Endothelial cell of umbilical vein (primary cell): ENCODE data around the gene ZNRF3. TPM values are rescaled to one million over a fixed set of nuclear protein-coding genes. Genes with fewer than 3 reads are reported as not detected.

ENCODE experiments used
- BruUV-seq: library from RNA; stranded (reverse); fragments of 400-500 nt; replicated peaks from 2 replicates; lab custom pipeline; 2021; lab: Mats Ljungman, UMichigan
- CTCF ChIA-PET: fragments of 300-600, 350-600 bp; sonication (Branson Sonifier 250); formaldehyde crosslinking; loops from one replicate; lab custom pipeline; 2021; ENCODE audit warnings: antibody characterized with exemption, inconsistent platforms; lab: Charles Lee
- POLR2A ChIA-PET: fragments of 300-600, 350-600 bp; sonication (Branson Sonifier 250); formaldehyde crosslinking; loops from one replicate; lab custom pipeline; 2021; ENCODE audit warnings: antibody characterized with exemption, inconsistent platforms; lab: Charles Lee
- DNase-seq: peaks from one replicate; pipeline ENCODE4 v3.0.0-alpha.2; 2011; ENCODE audit warnings: low read depth, low spot score
- FAIRE-seq: peaks from 2 replicates; lab custom pipeline; 2011; peaks lifted over from hg19 to GRCh38; lab: Jason Lieb, UNC
- H2AFZ ChIP-seq: 2 replicates; pipeline ENCODE4 v1.6.0; 2012; ENCODE audit warnings: low read depth, low read length, control low read depth, inconsistent platforms
- H3K27ac ChIP-seq: 2 replicates; pipeline ENCODE4 v1.5.1; 2011; ENCODE audit warnings: low read depth, mild to moderate bottlenecking, control low read depth, low read length, moderate library complexity; ENCODE audit not compliant: insufficient read depth
- H3K27me3 ChIP-seq, 2 experiments: 2 replicates each; pipeline versions ENCODE4 v1.6.0 to v1.6.1; 2011; ENCODE audit warnings: low read length in 2 of 2, mixed read lengths in 1 of 2; ENCODE audit not compliant: control insufficient read depth in 2 of 2, insufficient read depth in 2 of 2
- H3K36me3 ChIP-seq, 2 experiments: 2 replicates in 1 of 2; 3 replicates in 1 of 2; pipeline ENCODE4 v1.5.1; 2011; ENCODE audit warnings: low read length in 2 of 2, mild to moderate bottlenecking in 1 of 2, moderate library complexity in 1 of 2; ENCODE audit not compliant: control insufficient read depth in 2 of 2, insufficient read depth in 2 of 2; ENCODE audit errors: extremely low read depth in 1 of 2
- H3K4me1 ChIP-seq: 3 replicates; pipeline ENCODE4 v1.5.1; 2011; ENCODE audit warnings: mild to moderate bottlenecking, low read length; ENCODE audit not compliant: control insufficient read depth, insufficient read depth; ENCODE audit errors: extremely low read depth
- H3K4me2 ChIP-seq: 2 replicates; pipeline ENCODE4 v1.6.1; 2011; ENCODE audit warnings: low read length, control low read depth, mixed read lengths; ENCODE audit not compliant: insufficient read depth
- H3K4me3 ChIP-seq, 3 experiments: fragments of 200-600 bp in 1 of 3; sonication (generic), shearing (Covaris generic) in 1 of 3; replicated peaks in 1 of 3; 2 replicates each; pipeline ENCODE4 v1.5.1; 2011 to 2016; ENCODE audit warnings: control low read depth in 3 of 3, low read length in 3 of 3, mild to moderate bottlenecking in 2 of 3, inconsistent platforms in 1 of 3, low read depth in 1 of 3, moderate library complexity in 1 of 3; ENCODE audit not compliant: insufficient read depth in 1 of 3
- H3K79me2 ChIP-seq: 2 replicates; pipeline ENCODE4 v1.6.0; 2012; ENCODE audit warnings: low read length, inconsistent platforms; ENCODE audit not compliant: control insufficient read depth, insufficient read depth
- H3K9ac ChIP-seq: replicated peaks from 2 replicates; pipeline ENCODE3; 2011; ENCODE audit warnings: low read length, control low read depth; ENCODE audit not compliant: insufficient read depth; ENCODE audit errors: extremely low read depth
- H3K9me1 ChIP-seq: replicated peaks from 3 replicates; pipeline ENCODE4 v1.6.0; 2011; ENCODE audit warnings: mild to moderate bottlenecking, low read length; ENCODE audit not compliant: control insufficient read depth, insufficient read depth; ENCODE audit errors: extremely low read depth
- H3K9me3 ChIP-seq: replicated peaks from 2 replicates; pipeline ENCODE4 v1.5.1; 2012; ENCODE audit warnings: low read length, inconsistent platforms; ENCODE audit not compliant: control insufficient read depth, insufficient read depth
- H4K20me1 ChIP-seq: replicated peaks from 2 replicates; pipeline ENCODE3; 2011; ENCODE audit warnings: mild to moderate bottlenecking, low read length; ENCODE audit not compliant: control insufficient read depth, insufficient read depth; ENCODE audit errors: extremely low read depth
- EZH2 ChIP-seq: IDR thresholded peaks from 2 replicates; pipeline ENCODE4 v1.6.1; 2012; ENCODE audit warnings: borderline replicate concordance, low read depth, mild to moderate bottlenecking, moderate library complexity, low read length, inconsistent platforms; ENCODE audit not compliant: severe bottlenecking
- FOS ChIP-seq: IDR thresholded peaks from 2 replicates; pipeline ENCODE4 v1.6.1; 2011; ENCODE audit warnings: mild to moderate bottlenecking, low read length, moderate library complexity, borderline replicate concordance; ENCODE audit not compliant: insufficient read depth
- GATA2 ChIP-seq: IDR thresholded peaks from 2 replicates; pipeline ENCODE4 v1.7.0; 2011; ENCODE audit warnings: low read depth, mild to moderate bottlenecking, moderate library complexity, mixed read lengths, low read length; ENCODE audit not compliant: insufficient read length, insufficient read depth
- MAX ChIP-seq: IDR thresholded peaks from 2 replicates; pipeline ENCODE4 v1.6.1; 2011; ENCODE audit not compliant: insufficient read depth, insufficient read length
- MYC ChIP-seq: IDR thresholded peaks from one replicate; pipeline ENCODE4 v1.6.1; 2011; ENCODE audit warnings: mild to moderate bottlenecking, low read depth, low read length
- POLR2AphosphoS5 ChIP-seq: IDR thresholded peaks from 2 replicates; pipeline ENCODE4 v1.6.1; 2012; ENCODE audit warnings: low read depth, mild to moderate bottlenecking, control low read depth, low read length, moderate library complexity; ENCODE audit not compliant: insufficient read depth
- dilution Hi-C: fragments of 300-500 bp; cut with MboI; formaldehyde crosslinking; loops from one replicate; pipeline ENCODE4 v1.15.0; 2019; ENCODE audit warnings: low sequenced_read_pairs; ENCODE audit not compliant: extremely low pct_ligation_motif_present
- intact Hi-C: fragments of 100-400 bp; cut with micrococcal nuclease; formaldehyde crosslinking; loops from one replicate; pipeline ENCODE4 v1.10.0; 2022
- polyA plus RNA-seq, 4 experiments: library from polyadenylated mRNA; depleted of rRNA in 3 of 4; stranded (reverse) in 3 of 4; unstranded in 1 of 4; fragments of >200 nt; gene quantifications; 2 replicates each; pipeline versions ENCODE4 v1.2.1 to v1.2.3, GENCODE V29; 2011 to 2012; ENCODE audit warnings: missing spikeins in 1 of 4
- total RNA-seq: library from RNA; stranded (reverse); gene quantifications from 2 replicates; pipeline ENCODE4 v1.2.3, GENCODE V29; 2021

ZNRF3 gene
- total and polyA plus RNA-seq, 2 donors (not counting 3 experiments of a cell fraction or from before 2014, with no cell fraction given): 2.7 to 5.2 TPM

- H3K4me2 ChIP-seq: no peak overlapping the region
- H4K20me1 ChIP-seq: no peaks in the 10 kb centered on the region
- no peaks in the 10 kb centered on the region for H3K36me3 ChIP-seq
- no peak for DNase-seq
- no peaks in the 10 kb centered on the region for H3K9me1 ChIP-seq
- ChIA-PET CTCF (interaction anchor here (0.5 to 2.5 kb wide), 7 partner anchors 9 to 309 kb away, joined by 3 to 9 read pairs (median 4); no protein-coding TSS in a partner anchor), POLR2A (no interaction called here)
- no peaks in the 10 kb centered on the region for H3K9me3 ChIP-seq
- no peak overlapping the region for H2AFZ ChIP-seq
- no peaks in the 10 kb centered on the region for H3K27me3 ChIP-seq
- H3K27ac ChIP-seq: no peak overlapping the region
- no peak overlapping the region for H3K9ac ChIP-seq
- TF ChIP-seq MAX (no peak), FOS (no peak), EZH2 (no peak), POLR2AphosphoS5 (no peak)
- no peak for FAIRE-seq
- H3K4me1 ChIP-seq: peaks cover 8% of the 10 kb centered on the region
- no TSS peak for BruUV-seq
- H3K4me3 ChIP-seq: no peak overlapping the region
- intact Hi-C loops (no loop called here), dilution Hi-C loops (no loop called here)
- H3K79me2 ChIP-seq: no peaks in the 10 kb centered on the region
These were observed 44.3 kb downstream of the ZNRF3 start for GRCh38 chr22:28927630-28928029.

GRCh38 chr22:28929197-28929596 is 45.8 kb downstream of the ZNRF3 start:
- ChIA-PET CTCF (interaction anchor here (1.3 to 1.6 kb wide), 2 partner anchors 9 to 11 kb away, joined by 3 to 4 read pairs; no protein-coding TSS in a partner anchor), POLR2A (interaction anchor here (0.7 kb wide), 1 partner anchor 102 kb away, joined by 3 read pairs; no protein-coding TSS in a partner anchor)
- FAIRE-seq (no peak), DNase-seq (no peak)
- Histone ChIP-seq H3K27ac (no peak overlapping the region), H3K9me1 (no peaks in the 10 kb centered on the region), H3K79me2 (no peaks in the 10 kb centered on the region), H3K9me3 (no peaks in the 10 kb centered on the region), H3K4me2 (no peak overlapping the region), H3K27me3 (no peaks in the 10 kb centered on the region), H3K36me3 (no peaks in the 10 kb centered on the region), H3K9ac (no peak overlapping the region), H4K20me1 (no peaks in the 10 kb centered on the region), H3K4me1 (peaks cover 8% of the 10 kb centered on the region), H2AFZ (no peak overlapping the region), H3K4me3 (no peak overlapping the region)
- BruUV-seq: no TSS peak
- intact Hi-C loops: no loop called here
- dilution Hi-C loops: no loop called here
- TF ChIP-seq MYC (no peak), POLR2AphosphoS5 (no peak), GATA2 (no peak), MAX (no peak)
